Stimulated activated CD4-positive, alpha-beta T cell treated with anti-CD3 and anti-CD28 coated beads, Interleukin-1b, Interleukin-23, amount 100 ng/mL, for 4 hours (primary cell): ENCODE data around the gene DNAJC22.
"Not testable (repeated sequence)": the region's sequence is repeated elsewhere in the genome, so short reads cannot be mapped to it uniquely, and the experiment has no call there.

Experiments used
- DNase-seq, 2 donors: peaks; one replicate each; pipeline ENCODE4 v3.0.0-alpha.2; 2020; ENCODE audit warnings: low read depth in 2 of 2

DNAJC22 gene

DNA sequence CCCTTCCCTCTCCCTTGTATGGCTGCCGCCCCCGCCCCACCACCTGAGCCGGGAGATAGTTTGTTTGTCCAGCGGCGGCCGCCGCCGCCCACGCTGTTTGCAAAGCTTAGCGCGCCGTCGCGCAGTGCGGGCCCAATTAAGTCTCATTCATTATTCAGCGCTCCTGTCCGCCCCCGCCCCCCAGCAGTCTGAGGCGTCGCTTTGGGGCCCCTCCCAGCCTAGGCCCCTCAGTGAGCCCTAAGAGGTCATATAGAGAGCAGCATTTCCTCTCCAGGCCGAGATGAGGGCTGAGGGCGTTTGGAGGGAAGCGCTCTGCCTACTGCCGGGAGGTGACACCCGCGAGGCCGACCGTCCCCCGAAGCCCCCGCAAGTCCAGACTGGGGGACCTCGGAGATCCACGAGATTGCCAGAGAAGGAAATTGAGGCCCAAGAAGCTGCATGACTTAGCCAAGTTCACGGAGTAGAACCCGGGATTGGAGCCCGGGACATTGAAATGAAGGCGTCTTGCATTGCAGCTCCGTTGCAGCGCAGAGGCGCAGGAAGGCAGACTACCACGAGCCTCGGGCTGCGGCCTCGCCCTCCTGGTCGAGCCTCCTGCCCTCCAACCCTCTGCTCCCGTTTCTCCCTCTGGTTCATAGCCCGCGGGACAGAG is at the start of gene DNAJC22:
DNAJC22 (plus strand) TSS at position 230 of the 652 bp plus-strand sequence. CDS start 1,985 bp downstream, outside the sequence.
- DNase-seq, result no peak

DNA sequence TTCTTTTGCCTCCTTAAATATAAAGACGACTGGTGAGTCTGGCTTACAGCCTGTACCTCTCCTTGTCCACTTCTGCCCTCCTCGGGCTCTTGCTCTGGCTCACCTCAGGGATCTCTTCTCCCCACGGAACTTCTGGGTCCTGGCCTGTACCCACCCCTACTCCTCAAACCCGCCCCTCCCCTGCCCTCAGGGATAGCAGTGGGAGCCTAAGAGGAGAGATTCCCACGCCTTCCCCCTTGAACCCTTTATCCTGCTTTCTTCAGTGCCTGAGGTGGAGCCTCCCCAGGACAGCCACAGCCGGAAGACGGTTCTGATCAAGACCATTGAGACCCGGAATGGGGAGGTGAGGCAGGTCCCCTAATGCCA is 49.0 kb upstream of the DNAJC22 start:
- DNase-seq, result no peak

DNA sequence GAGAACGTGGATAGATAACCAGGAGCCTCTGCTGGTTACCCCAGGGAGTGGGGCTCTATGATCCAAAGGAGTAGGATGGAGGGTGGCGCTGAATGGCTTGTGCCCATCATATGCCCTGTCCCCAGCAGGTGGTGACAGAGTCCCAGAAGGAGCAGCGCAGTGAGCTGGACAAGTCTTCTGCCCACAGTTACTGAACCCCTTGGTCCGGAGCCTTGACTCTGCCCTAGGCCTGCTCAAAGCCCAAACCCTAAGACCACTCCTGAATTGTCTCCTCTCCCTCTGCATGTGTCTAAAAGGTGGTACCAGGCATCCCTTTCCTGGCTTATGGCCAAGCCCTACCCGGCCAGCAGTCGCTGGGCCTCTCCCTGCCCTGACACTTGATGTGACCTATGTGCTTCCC is 48.5 kb upstream of the DNAJC22 start:
- DNase-seq, result no peak

DNA sequence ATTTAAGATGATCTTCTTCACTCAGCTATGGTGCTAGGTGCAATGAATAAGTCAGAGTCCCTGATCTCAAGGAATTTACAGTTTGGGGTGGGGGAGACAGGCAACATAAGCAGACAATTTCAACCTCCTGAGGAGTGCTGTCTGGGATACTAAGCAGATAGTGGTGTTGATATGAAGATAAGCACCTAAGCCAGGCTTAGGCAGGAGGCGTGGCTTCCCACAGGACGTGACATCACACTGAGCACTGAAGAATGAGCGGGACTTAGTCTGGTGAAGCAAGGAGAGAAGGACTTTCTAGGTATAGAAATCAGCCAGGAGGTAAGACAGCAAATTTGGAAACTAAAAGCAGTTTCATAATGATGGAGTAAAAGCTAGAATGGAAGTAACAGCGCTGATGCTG is 44.9 kb upstream of the DNAJC22 start:
- DNase-seq, result no peak

DNA sequence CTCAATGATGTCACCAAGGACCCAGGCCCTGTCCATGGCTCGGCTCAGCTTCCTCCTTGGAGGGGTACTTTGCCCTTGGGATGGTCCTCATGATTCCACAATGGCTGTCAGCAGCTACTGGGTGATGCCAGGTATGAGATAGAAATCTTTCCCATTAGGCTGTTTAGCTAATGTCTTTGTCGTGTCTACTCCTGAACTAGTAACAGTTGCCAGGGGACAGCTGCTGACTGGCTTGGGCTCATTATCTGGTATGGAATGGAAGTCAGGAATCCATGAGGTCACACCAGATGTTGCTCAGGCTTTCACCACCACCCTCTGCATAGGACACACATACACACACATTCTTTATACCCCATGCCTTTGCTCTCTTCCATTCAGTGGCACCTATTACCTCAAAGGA is 42.5 kb upstream of the DNAJC22 start:
- DNase-seq, result no peak

DNA sequence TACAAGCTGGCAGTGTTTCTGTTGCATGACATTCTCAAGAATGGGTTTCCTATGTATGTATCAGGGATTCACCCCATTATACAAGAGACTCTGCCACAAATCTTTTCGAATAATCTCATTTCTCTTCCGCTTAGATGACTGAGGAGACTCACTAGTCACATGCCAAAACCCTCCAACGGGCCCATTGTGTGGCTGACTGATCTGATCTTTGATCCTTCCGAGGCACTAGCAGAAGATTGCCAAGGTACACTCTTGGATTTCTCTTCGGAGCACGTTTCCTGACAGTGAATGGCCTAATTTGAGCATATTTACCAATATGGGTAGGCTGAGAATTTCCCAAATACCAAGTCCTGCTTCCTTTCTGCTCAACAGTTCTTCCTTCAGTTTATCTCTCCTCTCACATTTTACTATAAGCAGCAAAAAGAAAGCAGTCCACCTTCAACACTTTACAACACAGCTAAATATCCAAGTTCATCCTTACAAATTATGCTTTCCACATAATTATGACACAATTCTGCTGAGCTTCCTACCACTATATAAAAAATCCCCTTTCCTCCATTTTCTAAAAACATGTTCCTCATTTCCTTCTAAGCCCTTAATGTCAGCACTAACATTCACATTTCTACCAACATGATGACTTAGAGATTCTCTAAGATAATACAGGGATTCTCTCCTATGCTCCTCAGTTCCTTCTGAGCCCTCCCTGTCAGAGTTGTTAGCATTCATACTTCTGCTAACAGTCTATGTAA is 40.8 kb upstream of the DNAJC22 start:
- no peak for DNase-seq

DNA sequence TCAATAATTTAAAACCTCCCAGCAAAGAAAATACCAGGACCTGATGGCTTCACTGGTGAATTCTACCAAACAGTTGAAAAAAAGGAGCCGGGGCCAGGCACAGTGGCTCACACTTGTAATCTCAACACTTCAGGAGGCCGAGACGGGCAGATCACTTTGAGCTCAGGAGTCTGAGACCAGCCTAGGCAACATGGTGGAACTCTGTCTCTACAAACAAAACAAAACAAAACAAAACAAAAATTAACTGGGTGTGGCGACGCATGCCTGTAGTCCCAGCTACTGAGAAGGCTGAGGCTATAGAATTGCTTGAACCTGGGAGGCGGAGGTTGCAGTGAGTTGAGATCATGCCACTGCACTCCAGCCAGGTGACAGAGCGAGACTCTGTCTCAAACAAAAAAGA is 37.3 kb upstream of the DNAJC22 start:
- no peak for DNase-seq

DNA sequence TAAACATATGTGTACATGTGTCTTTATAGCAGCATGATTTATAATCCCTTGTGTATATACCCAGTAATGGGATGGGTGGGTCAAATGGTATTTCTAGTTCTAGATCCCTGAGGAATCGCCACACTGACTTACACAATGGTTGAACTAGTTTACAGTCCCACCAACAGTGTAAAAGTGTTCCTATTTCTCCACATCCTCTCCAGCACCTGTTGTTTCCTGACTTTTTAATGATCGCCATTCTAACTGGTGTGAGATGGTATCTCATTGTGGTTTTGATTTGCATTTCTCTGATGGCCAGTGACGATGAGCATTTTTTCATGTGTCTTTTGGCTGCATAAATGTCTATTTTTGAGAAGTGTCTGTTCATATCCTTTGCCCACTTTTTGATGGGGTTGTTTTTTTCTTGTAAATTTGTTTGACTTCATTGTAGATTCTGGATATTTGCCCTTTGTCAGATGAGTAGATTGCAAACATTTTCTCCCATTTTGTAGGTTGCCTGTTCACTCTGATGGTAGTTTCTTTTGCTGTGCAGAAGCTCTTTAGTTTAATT is 36.2 kb upstream of the DNAJC22 start:
- DNase-seq, result not testable (repeated sequence)

DNA sequence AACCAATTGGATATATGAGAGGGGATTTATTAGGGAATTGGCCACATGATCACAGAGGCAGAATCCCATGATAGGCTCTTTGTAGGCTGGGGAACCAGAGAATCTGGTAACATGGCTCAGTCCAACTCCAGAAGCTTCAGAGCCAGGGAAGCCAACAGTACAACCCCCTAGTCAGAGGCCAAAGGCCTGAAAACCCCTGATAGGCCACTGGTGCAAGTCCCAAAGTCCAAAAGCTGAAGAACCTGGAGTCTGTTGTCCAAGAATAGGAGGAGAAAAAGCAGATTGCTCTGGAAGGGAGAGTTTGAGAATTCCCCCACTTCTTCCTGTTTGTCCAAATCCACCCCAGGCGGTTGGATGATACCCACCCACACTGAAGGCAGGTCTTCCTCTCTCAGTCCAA is 31.9 kb upstream of the DNAJC22 start:
- no peak for DNase-seq

DNA sequence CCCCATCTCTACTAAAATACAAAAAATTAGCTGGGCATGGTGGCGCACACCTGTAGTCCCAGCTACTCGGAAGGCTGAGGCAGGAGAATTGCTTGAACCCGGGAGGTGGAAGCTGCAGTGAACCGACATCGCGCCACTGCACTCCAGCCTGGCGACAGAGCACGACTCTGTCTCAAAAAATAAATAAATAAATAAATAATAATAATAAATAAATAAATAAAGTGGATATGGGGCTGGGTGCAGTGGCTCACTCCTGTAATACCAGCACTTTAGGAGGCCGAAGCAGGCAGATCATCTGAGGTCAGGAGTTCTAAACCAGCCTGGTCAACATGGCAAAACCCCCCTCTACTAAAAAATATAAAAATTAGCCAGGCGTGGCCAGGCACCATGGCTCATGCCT is 29.6 kb upstream of the DNAJC22 start:
- DNase-seq, result not testable (repeated sequence)

DNA sequence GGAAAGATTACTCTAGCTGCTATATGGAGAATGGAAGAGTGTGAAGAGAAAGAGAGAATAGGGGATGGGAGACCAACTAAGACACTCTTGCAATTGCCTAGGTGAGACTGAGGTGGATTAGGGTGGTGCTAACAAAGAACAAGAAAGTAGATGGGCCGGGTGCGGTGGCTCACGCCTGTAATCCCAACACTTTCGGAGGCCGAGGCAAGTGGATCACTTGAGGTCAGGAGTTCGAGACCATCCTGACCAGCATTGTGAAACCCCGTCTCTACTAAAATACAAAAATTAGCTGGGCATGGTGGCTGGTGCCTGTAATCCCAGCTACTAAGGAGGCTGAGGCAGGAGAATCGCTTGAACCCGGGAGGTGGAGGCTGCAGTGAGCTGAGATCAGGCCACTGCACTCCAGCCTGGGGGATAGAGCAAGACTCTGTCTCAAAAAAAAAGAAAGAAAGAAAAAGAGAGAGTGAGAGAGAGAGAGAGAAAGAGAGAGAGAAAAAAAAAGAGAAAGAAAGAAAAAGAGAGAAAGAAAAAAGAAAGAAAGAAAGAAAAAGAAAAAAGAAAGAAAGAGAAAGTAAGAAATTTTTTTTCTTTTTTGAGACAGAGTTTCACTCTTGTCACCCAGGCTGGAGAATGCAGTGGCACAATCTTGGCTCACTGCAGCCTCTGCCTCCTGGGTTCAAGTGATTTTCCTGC is 26.1 kb upstream of the DNAJC22 start:
- DNase-seq, result not testable (repeated sequence)

DNA sequence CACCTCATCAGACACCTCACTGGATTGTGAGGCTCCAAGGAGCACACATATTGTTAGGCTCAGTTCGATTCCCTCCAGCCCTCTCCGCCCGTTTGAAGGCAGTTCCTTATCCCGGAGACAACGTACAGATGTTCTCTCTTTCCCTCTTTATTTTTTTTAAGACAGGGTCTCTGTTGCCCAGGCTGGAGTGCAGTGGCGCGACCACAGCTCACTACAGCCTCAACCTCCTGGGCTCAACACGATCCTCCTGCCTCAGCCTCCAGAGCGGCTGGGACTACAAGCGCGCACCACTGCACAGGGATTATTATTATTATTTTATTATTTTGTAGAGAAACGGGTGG is 24.4 kb upstream of the DNAJC22 start:
- DNase-seq, result no peak

DNA sequence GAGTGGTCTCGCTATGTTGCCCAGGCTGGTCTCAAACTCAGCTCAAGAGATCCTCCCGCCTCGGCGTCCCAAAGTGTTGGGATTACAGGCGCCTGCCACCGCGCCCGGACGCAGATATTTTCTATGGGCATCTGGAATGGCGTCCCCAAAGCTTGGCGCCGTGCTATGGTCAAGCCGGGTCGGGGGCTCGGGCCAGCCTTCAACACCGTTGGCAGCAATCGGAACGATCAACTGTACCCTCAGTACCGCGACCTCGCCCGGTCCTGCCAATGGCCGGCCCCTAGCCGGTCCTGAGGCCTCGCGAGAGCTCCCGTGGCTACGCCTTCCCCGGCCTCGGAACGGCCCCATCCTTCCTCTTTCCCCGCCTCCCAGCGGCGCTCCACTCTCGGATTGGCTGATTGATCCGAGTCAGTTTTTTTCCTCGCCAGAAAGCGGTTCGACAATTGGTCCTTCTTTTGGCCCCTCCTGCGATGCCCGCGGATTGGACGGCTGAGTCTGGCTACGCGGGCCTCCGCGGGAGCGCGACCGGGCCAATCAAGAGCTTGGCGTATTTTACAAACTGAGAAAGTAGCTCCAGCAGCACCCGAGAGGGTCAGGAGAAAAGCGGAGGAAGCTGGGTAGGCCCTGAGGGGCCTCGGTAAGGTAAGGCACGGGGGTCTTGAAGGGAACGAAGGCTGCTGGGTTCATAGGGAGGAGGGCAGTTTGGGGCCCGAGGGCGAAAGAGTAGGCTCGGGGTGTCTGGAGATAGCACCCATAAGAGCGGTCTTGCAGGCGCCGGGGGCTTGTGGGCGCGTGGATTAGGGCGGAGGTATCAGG is 23.8 kb upstream of the DNAJC22 start, which contains the start of gene TROAP:
TROAP (plus strand) TSS at position 548 of the 816 bp plus-strand sequence. CDS start 354 bp downstream, outside the sequence.
- DNase-seq, result peak; percentile 89 to 94

DNA sequence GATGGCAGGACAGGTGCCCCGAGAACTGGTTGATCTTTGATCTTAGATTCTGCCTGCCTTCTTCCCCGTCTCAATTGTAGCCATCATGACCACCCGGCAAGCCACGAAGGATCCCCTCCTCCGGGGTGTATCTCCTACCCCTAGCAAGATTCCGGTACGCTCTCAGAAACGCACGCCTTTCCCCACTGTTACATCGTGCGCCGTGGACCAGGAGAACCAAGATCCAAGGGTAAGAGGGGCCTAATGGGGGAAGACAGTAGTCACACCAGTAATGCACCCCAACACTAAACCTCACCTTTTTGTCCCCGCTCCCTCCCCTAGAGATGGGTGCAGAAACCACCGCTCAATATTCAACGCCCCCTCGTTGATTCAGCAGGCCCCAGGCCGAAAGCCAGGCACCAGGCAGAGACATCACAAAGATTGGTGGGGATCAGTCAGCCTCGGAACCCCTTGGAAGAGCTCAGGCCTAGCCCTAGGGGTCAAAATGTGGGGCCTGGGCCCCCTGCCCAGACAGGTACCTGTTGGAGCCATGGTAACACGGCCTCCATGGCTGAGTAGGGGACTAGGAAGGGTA is 23.1 kb upstream of the DNAJC22 start:
- no peak for DNase-seq

DNA sequence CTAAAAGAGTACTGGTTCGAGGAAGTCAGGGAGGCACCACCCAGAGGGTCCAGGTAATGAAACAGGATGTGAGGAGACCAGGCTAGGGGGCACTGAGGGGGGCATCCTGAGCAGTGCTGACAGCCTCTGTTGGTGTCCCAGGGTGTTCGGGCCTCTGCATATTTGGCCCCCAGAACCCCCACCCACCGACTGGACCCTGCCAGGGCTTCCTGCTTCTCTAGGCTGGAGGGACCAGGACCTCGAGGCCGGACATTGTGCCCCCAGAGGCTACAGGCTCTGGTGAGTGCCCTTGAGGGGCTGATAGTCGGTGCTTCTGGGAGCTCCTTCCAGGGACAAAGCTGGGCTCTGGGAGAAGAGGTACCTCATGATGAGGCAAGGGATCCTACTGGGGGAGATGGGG is 21.1 kb upstream of the DNAJC22 start:
- DNase-seq, result no peak

DNA sequence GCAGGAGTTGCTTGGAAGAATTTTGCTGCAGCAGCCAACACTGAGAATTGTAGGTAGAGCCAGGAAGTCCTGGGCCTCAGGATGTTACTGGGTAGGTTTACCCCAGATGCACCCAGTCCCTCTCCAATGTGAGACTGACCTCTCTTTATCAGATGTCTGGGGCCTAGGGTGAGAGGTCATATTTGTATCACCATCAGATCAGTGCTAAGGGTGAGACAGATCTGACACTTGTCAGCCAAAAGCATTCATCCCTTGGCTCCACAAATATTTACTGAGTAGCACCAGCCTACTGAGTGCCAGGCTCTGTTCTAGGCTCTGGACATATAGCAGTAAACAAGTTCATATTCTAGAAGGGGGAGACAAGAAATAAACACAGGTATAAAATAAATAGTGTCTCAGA is 19.3 kb upstream of the DNAJC22 start:
- no peak for DNase-seq

DNA sequence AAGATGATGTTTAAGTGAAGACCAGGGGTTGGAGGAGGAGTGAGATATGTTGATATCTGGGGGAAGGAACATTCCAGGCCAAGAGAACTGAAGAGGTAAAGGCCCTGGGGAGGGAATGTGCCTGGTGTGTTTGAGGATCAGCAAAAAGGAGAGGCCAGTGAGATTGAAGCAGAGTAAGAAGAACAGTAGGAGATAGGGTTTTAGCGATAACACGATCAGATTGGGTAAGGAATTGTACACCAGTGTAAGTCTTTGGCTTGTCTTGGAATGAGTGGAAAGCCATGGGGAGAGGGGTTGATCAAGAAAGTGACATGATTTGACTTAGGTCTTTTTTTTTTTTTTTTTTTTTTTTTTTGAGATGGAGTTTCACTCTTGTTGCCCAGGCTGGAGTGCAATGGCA is 18.8 kb upstream of the DNAJC22 start:
- no peak for DNase-seq

DNA sequence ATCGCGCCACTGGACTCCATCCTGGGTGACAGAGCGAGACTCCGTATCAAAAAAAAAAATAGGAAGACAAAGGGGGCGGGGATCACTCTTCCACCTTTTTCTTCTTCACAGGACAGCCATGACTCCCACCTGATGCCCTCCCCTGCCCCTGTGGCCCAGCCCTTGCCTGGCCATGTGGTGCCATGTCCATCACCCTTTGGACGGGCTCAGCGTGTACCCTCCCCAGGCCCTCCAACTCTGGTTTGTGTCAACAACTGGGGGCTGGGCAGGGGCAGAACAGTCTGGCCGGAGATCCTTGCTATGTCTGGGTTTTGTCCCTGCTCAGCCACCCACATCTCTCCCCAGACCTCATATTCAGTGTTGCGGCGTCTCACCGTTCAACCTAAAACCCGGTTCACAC is 17.9 kb upstream of the DNAJC22 start:
- DNase-seq, result no peak

DNA sequence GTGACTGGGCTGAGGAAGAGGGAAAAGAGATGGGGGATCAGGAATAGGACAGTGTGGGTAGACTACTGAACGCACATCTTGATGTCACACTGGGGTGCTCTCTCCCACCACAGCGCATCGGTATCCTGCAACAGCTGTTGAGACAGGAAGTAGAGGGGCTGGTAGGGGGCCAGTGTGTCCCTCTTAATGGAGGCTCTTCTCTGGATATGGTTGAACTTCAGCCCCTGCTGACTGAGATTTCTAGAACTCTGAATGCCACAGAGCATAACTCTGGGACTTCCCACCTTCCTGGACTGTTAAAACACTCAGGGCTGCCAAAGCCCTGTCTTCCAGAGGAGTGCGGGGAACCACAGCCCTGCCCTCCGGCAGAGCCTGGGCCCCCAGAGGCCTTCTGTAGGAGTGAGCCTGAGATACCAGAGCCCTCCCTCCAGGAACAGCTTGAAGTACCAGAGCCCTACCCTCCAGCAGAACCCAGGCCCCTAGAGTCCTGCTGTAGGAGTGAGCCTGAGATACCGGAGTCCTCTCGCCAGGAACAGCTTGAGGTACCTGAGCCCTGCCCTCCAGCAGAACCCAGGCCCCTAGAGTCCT is 16.6 kb upstream of the DNAJC22 start:
- no peak for DNase-seq

DNA sequence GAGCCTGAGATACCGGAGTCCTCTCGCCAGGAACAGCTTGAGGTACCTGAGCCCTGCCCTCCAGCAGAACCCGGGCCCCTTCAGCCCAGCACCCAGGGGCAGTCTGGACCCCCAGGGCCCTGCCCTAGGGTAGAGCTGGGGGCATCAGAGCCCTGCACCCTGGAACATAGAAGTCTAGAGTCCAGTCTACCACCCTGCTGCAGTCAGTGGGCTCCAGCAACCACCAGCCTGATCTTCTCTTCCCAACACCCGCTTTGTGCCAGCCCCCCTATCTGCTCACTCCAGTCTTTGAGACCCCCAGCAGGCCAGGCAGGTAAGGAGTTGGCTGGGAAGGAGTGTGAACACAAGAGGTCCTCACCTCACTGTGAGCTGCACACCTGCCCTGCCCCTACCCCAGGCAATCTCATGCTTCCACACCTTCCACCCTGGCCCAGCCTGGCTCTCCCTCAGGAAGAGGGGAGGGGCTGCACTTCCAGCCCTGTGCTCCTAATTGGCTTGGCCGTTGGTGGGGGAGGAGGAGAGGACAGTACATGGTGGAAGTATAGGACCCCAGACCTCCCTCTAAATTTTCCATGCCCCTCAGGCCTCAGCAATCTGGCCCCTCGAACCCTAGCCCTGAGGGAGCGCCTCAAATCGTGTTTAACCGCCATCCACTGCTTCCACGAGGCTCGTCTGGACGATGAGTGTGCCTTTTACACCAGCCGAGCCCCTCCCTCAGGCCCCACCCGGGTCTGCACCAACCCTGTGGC is 15.9 kb upstream of the DNAJC22 start:
- no peak for DNase-seq
